HG03108 (cell line): ENCODE data around the gene FAM32A.
"Not testable (repeated sequence)": the region's sequence is repeated elsewhere in the genome, so short reads cannot be mapped to it uniquely, and the experiment has no call there.

Experiments
- ATAC-seq: cut with Tn5 transposase; IDR thresholded peaks from one replicate; pipeline ENCODE4 v1.9.1; 2021; ENCODE audit warnings: moderate library complexity; ENCODE audit not compliant: unreplicated experiment

FAM32A gene

DNA sequence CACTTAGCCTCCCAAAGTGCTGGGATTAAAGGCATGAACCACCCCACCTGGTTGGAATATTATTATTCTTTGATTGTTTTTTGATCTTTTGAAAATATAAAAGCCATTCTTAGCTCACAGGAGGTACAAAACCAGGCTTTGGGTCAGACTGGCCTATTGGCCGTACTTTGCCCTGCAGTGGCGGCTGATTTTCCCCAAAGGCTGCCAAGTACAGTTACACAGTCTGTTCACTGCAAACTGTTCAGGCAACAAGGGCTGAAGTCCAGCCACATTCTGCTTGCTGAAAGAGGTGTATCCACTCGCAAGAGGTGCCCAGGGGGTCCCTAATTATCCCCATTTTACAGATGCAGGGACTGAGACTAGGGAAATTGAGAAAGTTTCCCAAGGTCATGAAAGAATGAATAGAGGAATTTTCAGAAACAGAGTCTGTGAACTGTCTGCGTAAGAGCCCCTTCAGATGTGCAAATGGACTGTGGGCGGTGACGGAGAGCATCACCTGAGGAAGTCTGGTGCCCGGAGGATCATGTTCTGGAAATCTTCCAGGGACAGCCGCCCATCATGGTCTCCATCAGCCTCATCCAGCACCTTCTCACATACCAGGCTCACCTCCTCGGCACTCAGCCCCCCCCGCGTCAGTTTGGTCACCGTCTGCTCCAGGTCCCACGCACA is 20.9 kb upstream of the FAM32A start:
- no peak for ATAC-seq

DNA sequence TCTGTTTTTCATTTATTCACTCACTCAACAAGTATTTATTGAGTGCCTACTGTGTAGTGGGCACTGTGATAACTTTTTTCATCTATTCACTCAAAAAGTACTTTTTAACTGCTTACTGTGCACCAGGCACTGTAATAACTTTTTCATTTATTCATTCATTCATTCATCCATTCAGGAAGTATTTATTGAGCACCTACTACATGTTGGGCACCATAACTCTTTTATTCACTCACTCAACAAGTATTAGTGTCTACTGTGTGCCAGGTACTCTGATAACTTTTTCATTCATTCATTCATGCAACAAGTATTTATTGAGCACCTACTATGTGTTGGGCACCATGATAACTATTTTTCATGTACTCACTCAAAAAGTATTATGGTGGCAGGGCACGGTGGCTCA is 18.8 kb upstream of the FAM32A start:
- no peak for ATAC-seq

DNA sequence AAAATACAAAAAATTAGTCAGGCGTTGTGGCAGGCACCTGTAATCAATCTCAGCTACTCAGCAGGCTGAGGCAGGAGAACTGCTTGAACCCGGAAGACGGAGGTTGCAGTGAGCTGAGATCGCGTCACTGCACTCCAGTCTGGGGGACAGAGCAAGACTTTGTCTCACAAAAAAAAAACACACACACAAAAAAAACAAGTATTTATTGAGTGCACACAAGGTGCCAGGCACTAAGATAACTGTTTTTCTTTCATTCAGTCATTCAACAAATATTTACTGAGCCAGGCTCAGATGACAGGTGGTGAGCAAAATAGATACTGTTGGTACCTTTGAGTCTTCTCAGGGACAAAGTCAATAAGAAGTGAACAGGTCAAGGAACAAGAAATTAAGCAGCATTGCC is 18.2 kb upstream of the FAM32A start:
- no peak for ATAC-seq

DNA sequence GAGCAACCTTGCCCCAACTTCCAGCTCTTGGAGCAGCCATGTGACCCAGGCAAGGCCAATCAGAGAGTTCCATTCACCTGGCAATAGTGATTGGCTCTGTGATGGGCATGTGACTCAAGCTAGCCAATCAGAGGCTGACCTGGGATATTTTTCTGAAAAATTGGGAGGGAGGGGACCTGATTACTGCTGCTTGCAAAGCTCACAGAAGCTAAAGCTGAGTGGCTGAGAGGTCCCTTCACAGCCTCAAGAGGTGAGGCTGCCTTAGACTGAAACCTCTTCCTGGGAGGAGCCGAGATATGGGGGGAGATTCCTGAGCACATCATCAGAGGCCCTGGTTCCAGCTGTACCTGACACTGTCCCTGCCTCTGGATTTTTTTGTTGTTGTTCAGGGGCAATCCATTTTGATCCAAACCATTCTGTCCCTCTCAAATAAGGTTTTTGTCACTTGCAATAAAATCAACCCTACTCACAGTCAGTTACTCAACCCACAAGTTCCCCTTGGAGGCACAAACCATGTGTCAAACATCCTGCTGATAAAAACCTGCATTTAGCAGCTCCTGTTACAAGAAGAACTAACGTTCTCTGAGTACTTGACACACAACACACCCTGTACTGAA is 16.6 kb upstream of the FAM32A start:
- no peak for ATAC-seq

DNA sequence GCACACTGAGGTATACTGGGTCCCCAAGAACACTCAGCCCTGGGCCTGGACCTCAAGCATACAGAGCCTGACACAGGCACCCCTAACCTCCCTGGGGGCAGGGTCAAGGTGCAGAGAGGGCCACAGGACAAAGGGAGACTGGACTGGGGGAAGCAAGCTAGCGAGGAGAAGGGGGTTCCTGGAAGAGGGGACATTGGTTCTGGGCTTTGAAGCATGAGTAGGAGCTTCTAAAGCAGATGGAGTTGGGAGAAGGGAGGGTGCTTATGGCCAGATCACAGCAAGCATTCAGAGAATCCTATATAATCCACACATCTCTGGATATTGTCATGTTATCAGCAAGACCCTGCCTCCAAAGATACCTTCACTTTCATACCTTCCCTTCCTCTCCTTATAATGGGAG is 15.1 kb upstream of the FAM32A start:
- no peak for ATAC-seq

DNA sequence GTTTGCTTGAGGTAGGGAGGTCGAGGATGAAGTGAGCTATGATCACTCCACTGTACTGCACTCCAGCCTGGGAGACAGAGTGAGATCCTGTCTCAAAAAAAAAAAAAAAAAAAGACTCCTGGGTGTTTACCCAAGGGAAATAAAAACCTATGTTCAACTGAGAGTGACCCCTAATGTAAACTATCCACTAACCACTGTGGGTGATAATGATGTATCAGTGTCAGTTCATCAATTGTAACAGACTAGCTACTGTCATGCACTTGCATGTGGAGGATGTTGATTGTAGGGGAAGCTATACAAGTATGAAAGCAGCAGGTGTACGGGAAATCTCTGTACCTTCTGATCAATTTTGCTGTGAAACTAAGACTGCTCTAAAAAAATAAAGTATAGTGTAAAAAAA is 9.3 kb upstream of the FAM32A start:
- ATAC-seq, result peak; percentile 68

DNA sequence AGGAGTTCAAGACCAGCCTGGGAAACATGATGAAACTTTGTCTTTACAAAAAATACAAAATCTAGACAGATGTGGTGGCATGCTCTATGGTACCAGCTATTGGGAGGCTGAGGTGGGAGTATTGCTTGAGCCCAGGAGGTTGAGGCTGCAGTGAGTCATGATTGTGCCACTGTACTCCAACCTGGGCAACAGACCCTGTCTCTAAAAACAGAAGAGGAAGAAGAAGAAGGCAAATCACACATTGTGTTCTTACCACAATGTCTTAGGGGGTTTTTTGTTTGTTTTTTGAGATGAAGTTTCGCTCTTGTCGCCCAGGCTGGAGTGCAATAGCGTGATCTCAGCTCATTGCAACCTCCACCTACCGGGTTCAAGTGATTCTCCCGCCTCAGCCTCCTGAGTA is 6.3 kb upstream of the FAM32A start:
- ATAC-seq, result not testable (repeated sequence)

DNA sequence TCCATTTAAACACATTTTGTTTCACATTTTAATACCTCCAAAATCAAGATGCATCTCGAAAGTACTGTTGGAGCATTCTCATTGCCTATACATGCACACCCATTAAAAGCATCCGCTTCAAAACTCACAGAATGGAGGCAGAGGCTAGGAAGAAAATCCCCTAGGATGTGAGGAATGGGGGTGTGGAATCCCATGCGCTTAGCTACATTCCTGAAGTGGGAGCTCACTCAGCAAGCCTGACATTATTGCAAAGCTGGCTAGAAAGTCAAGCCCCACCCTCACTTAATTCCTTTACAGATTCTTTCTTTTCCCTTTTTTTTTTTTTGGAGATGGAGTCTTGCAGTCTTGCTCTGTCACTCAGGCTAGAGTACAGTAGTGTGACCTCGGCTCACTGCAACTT is 4.6 kb upstream of the FAM32A start:
- ATAC-seq, result no peak

DNA sequence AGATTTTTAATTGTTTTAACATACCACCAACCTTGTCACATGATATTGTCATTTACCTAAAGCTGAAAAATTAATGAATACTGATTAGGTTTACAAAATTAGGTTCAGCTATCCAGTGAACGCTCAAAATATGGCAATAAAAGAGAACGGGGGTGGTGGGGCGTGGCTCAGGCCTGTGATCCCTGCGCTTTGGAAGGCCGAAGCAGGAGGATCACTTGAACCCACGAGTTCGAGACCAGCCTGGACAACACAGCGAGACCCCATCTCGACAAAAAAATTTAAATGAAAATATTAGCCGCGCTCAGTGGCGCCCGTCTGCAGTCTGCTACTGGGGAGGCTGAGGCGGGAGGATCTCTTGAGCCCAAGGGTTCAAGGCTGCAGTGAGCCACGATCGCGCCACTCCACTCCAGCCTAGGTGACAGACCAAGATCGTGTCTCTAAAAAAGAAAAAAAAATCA is 516 bp upstream of the FAM32A start:
- ATAC-seq, result no peak

DNA sequence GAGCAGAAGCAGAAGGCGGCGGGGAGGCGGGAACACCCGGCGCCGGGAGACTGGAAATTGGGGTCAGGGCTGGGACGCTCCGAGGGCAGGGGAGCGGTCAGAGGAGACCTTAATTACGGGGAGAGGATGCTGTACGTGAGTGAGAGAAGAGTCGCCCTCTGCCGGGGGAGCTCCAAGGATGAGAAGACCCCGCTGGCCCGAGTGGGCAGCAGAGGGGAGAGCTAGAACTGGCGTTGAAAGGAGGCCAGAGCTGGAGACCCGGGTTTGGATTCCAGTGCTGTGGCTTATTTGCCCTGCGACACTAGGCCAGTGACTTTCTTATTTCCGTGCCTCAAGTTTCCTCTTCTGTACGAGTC is 536 bp downstream of the FAM32A start:
- no peak for ATAC-seq

DNA sequence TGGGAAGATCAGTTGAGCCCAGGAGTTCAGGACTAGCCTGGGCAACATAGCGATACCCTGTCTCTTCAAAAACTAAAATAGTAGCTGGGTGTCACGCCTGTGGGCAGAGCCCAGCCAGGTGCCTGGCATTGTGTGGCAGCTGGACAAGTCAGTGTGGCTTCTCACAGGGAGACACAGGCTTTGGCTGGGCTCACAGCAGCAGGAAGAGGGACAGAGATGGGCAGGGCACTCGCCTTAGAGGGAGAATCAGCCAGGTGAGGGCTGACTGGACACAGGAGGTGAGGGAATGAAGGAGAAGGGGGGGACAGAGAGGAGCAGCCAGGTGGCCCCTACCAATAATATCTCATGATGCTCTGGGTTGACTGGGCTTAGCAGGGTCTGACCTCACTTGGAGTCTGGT is 3.3 kb downstream of the FAM32A start:
- no peak for ATAC-seq

DNA sequence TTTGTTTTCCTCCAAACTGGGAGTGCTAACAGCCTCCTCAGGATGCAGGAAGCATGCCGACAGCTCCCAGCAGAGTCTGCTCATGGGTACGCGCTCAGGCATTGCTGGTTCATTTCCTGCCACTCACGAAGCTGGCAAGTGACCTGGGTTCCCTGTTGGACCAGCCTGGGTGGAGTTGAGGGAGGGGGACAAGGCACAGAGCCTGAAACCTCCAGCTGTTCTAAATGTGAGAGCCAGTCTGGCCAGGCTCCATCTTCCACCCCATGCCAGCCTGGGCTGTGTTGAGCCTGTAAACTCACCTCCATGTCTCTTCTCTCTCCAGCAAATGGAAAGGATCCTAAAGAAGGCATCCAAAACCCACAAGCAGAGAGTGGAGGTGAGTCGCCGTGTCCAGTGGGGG is 5.0 kb downstream of the FAM32A start:
- ATAC-seq, result no peak

DNA sequence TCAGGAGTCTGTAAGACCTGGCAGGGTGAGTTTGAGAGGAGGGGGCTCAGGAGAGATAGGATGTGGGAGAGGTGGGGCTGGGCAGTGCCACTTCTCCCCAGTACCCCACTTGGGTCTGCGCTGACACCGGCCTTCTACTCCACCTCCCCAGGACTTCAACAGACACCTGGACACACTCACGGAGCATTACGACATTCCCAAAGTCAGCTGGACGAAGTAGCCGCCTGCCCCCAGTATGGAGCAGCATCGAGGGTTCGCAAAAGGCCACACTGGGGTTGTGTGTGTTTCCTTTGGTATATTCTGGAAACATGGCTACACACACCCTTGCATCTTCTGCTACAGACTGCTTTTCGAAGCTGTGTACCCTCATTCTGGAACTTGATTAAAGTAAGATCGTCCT is 5.5 kb downstream of the FAM32A start:
- ATAC-seq, result no peak

DNA sequence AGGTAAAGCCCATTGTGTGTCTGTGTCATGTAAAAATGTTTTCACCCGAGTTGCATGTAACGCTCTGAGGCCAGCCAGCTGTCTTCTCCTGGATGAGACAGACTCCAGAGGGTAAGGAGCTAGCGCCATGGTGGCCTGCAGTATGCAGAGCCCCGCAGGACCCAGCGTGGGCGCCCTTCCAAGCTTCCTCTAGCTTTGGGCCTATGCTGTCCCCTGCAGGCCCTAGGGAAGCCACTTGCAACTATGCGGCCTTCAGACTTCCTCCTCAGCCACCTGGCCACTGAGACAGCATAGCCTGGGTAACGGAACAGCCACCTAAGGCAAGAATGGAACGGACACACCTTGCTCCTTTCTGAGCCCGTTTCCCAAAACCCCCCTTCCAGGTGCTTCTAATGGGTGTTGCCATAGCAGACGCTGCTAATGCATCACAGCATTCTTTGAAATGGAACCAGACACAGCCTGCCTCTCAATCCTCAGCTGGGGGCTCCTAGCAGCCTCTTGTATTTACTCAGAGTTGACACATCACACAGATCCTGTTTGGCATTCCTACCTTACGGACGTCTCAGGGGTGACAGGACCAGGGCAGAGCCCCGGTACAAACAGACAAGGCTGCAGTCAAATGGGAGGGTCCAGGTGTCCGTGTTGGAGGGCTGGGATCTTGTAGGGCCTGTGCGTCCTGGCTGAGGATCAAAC is 6.2 kb downstream of the FAM32A start:
- no peak for ATAC-seq

DNA sequence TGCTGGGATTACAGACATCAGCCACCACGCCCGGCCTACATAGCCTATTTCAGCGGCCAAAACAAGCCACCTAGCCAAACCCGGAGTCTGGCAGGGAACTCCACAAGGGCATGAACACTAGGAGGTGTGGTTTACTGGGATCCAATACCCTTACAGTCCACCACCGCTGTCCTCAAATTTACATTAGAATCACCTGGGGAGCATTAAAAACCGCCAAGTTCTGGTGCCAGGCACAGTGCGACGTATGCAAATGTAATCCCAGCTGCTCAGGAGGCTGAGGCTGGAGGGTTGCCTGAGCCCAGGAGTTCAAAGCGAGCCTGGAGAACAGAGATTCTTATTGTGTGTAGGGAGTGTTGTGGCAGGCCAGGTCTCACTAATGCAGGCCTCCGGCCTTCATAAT is 8.3 kb downstream of the FAM32A start:
- ATAC-seq, result no peak

DNA sequence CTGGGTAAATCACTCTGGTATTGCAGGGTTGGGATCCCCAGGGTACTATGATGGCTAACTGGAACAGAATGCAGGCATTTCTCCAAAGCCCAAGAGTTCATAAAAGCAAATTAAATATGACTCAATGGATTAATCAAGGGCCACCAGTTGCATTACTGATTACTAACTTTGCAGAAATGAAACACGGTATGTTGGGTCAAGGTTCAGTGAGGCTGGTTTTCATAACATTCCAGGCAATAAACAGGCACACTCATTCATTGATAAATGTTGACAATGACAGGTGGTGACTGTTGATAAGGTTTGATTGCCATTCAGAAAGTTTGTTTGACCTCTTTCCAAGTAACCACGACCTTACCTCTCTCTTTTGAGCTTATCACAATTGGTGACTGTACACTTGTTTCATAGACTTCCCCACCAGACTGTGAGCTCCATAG is 12.0 kb downstream of the FAM32A start:
- ATAC-seq, result peak; percentile 1

DNA sequence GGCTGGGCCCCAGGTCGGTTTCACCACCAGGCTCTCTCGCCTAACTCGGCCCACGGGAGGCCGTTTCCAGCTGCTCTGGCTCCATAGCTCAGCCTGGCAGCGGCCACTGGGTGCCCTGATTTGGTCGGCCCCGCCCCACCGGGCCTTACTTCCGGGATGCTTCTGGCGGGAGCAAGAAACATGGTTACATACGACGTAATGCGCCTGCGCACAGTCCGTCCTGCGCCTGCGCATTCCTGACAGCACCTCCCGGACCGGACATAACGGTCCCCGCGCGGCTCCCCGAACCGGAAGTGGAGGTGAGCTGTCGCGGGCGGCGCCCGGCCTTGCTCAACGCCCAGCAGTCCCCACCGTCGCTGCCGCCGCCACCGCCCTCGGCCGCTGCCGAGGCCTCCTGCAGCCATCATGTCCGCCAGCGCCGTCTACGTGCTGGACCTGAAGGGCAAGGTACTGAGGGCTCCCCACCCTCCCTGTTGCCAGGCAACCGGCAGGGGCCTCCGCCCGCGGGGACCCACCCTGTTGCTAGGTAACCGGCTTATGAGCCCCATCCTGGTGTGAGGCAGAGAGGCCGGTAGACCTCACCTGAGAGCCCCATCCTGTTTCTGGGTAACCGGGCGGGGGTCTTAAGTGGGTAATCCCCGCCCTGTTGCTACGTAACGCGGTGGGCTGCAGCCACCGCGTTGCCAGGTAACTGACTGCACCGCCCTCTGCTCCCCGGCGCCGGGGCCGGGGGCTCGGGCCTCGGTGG is 12.6 kb downstream of the FAM32A start, which contains the start of gene AP1M1:
Gene AP1M1, plus strand, starts transcription at position 290 of the 748 bp plus-strand sequence. Its CDS starts 116 bp downstream, at position 406.
- ATAC-seq, result peak; percentile 81

DNA sequence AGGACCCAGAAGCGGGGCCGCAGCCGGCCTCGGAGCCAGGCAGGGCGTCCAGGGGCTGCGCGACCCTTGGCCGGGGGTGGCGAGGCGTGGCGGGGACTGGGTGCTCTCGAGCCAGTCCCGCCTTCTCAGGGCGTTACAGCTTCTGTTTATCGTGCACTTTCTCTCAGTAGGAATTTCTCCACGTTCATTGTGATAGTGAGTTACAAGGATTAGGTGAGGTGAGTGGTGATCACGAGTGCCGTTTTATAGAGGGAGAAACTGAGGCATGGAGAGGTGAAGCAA is 13.1 kb downstream of the FAM32A start:
- no peak for ATAC-seq

DNA sequence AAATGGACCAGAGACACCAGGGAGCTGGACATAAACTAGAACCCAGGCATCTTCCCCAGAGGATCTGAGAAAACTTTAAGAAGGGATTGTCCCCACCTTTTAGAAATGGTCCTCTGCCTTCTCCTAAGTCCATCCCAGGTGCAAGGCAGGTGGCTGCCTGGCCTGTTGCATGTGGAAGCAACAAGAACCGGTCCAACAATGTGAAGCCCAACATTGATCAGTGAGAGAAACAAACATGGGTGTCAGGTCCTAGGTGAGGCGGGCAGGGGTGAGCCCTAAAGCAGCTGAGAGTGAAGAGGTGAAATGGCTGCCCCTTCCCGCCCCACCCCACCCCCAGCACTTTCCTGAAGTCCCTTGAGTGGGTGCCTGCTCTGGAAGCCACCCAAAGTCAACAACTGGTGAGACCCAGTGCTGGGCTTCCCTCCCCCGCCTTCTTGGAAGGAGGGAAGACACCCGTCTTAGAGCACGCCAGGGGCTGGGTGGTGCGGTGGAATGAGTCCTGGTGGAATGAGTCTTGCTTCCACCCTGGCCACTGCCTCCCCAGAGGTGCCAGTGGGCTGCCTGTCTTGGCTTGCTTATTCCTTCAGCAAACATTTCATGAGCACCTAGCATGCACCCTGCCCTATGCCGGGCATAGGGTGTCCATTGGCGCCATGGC is 14.2 kb downstream of the FAM32A start:
- ATAC-seq, result no peak

DNA sequence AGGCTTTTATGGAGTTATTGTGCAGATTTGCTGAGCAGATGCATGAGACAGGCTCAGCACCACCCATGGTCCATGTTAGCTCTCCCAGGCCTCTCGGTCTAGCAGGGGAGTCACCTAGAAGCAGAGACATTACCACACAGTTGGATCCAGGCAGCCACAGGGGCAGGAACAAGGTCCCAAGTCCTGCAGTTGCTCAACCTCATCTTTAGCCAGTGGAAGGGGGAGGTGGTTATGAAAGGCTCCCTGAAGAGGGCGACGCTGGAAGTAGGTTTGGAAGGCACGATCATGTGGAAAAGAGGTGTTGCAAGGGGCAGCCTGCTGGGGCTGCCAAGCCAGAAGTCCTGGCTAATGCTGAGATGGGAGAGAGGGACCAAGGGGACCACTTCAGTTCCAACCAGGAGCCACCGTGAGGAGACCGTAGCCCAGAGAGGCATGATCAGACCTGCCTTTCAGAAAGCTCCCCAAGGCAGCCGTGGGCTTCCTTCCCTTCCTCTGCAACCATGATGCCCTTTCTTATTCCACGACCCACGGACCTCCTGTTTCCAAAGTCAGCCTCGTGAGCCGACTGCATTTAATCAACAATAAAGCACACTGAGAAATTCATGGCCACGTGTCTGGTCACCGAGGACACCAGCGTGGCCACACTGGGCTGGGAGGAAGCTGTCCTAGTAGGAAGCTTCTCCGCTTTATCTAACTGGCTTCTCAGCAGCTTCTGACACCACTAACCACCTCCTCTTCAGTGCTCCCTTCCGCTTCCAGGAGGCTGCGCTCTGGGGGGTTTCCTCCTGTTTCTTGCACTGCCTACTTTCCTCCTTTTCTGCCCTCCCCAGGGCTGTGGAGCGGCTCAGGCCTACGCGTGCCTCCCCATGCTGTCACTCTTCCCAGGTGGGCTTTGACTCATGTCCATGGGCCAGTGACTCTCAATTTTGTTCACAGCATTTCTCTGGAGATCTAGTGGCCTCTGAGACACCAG is 15.1 kb downstream of the FAM32A start:
- no peak for ATAC-seq
